Measurements from ENCODE around the gene GFRA1. TPM values are rescaled to one million over a fixed set of nuclear protein-coding genes. Genes with fewer than 3 reads are reported as not detected.

GFRA1 gene
- total RNA-seq, 2 donors from 2014 or later: 1.6 to 3.1 TPM

- WGBS, 2 experiments (ENCODE audit: insufficient coverage in 1 of 2, insufficient read length in 1 of 2): 25 to 27% methylated on average over 2 of the region's 2 CpGs
- Histone ChIP-seq H3K36me3 (ENCODE audit: control insufficient read depth, insufficient read depth, low read length) (no peaks in the 10 kb centered on the region), H3K4me3 (ENCODE audit: low read length) (no peak overlapping the region), H3K9ac (ENCODE audit: extremely low read depth, low read length, poor library complexity, severe bottlenecking) (no peak overlapping the region), H3K27me3 (ENCODE audit: control insufficient read depth, insufficient read depth, low read length, poor library complexity, severe bottlenecking) (no peaks in the 10 kb centered on the region), H3K27ac (ENCODE audit: low read depth, low read length) (no peak overlapping the region), H3K9me3 (ENCODE audit: control insufficient read depth, low read length) (peaks cover 10% of the 10 kb centered on the region), H3K4me1 (ENCODE audit: control insufficient read depth, insufficient read depth, low read length) (peaks cover 9% of the 10 kb centered on the region)
- Mint-ChIP-seq H3K4me3 (no peak overlapping the region), H3K27ac (no peak overlapping the region), H3K36me3 (ENCODE audit: low read depth) (peaks cover 4% of the 10 kb centered on the region), H3K4me1 (peaks cover 15% of the 10 kb centered on the region), H3K27me3 (ENCODE audit: insufficient read depth) (peaks cover 8% of the 10 kb centered on the region), H3K9me3 (peaks cover 17% of the 10 kb centered on the region)
- no peak for DNase-seq
- TF ChIP-seq CTCF (conservative IDR thresholded peaks at IDR 0.05): no peak
Measured at GRCh38 chr10:116170815-116171250, 102.2 kb downstream of the GFRA1 start.

DNA sequence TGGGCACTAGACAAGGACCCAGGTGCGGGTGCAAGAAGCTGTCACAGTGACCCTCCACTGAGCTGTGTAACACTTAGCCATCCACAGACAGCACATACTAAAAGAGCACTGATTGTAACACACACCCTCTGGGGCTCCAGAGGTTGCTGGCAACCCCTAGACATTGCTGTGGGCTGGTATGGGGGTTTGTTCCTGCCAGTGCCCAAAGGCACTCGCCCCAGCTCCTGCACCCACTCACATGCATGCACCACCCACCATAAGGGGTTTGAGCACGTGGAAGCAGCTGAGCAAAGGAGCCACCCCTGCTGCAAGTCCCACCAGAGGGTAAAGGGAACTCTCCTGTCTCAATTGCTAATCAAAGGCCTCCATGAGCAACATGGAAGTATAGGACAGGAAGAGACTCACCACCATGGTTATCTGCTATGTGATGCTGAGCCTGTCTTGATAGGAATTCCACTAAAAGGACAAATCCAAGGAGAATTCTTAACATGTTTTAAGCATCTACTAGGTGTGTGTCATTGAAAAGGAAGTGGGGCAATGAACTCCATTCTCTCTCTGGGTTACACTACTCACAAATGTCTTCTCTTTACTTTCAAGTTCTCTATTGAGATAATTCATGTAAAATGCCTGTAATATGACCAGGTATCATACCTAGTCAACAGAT, 103.1 kb downstream of the GFRA1 start:
- DNase-seq: no peak
- H3K9me3 Mint-ChIP-seq: peaks cover 17% of the 10 kb centered on the region
- Histone ChIP-seq H3K9ac (ENCODE audit: extremely low read depth, low read length, poor library complexity, severe bottlenecking) (no peak overlapping the region), H3K4me1 (ENCODE audit: control insufficient read depth, insufficient read depth, low read length) (peaks cover 9% of the 10 kb centered on the region), H3K9me3 (ENCODE audit: control insufficient read depth, low read length) (peaks cover 10% of the 10 kb centered on the region), H3K36me3 (ENCODE audit: control insufficient read depth, insufficient read depth, low read length) (no peaks in the 10 kb centered on the region), H3K4me3 (ENCODE audit: low read length) (no peak overlapping the region), H3K27ac (ENCODE audit: low read depth, low read length) (no peak overlapping the region), H3K27me3 (ENCODE audit: control insufficient read depth, insufficient read depth, low read length, poor library complexity, severe bottlenecking) (no peaks in the 10 kb centered on the region)
- H3K4me1 Mint-ChIP-seq: peaks cover 15% of the 10 kb centered on the region
- H3K27ac Mint-ChIP-seq: no peak overlapping the region
- TF ChIP-seq CTCF (conservative IDR thresholded peaks at IDR 0.05): no peak
- no peak overlapping the region for H3K4me3 Mint-ChIP-seq
- WGBS, 2 experiments (ENCODE audit: insufficient coverage in 1 of 2, insufficient read length in 1 of 2): 86% methylated on average over 3 of the region's 3 CpGs; no CpG with 5 or more reads in 1 of the 2 experiments
- peaks cover 4% of the 10 kb centered on the region for H3K36me3 Mint-ChIP-seq (ENCODE audit: low read depth)
- H3K27me3 Mint-ChIP-seq (ENCODE audit: insufficient read depth): peaks cover 8% of the 10 kb centered on the region

GRCh38 chr10:116168745-116169144, 104.3 kb downstream of the GFRA1 start:
- 96 to 100% methylated on average over 1 of the region's 1 CpG for WGBS, 2 experiments (ENCODE audit: insufficient coverage in 1 of 2, insufficient read length in 1 of 2)
- H3K4me1 Mint-ChIP-seq: peaks cover 15% of the 10 kb centered on the region
- peaks cover 10% of the 10 kb centered on the region for H3K9me3 ChIP-seq (ENCODE audit: control insufficient read depth, low read length)

More at GRCh38 chr10:116168745-116169144, 104.3 kb downstream of the GFRA1 start:
- Mint-ChIP-seq H3K27ac (no peak overlapping the region), H3K4me3 (no peak overlapping the region), H3K36me3 (ENCODE audit: low read depth) (peaks cover 4% of the 10 kb centered on the region), H3K9me3 (peaks cover 17% of the 10 kb centered on the region), H3K27me3 (ENCODE audit: insufficient read depth) (peaks cover 8% of the 10 kb centered on the region)
- H3K4me3 ChIP-seq (ENCODE audit: low read length): no peak overlapping the region
- H3K4me1 ChIP-seq (ENCODE audit: control insufficient read depth, insufficient read depth, low read length): peaks cover 9% of the 10 kb centered on the region
- no peak overlapping the region for H3K27ac ChIP-seq (ENCODE audit: low read depth, low read length)
- no peak for DNase-seq
- H3K9ac ChIP-seq (ENCODE audit: extremely low read depth, low read length, poor library complexity, severe bottlenecking): no peak overlapping the region
- H3K27me3 ChIP-seq (ENCODE audit: control insufficient read depth, insufficient read depth, low read length, poor library complexity, severe bottlenecking): no peaks in the 10 kb centered on the region
- no peak for TF ChIP-seq CTCF (conservative IDR thresholded peaks at IDR 0.05)
- H3K36me3 ChIP-seq (ENCODE audit: control insufficient read depth, insufficient read depth, low read length): no peaks in the 10 kb centered on the region
